ENCODE data around the gene MSX2.

MSX2 gene

GRCh38 chr5:174699131-174699530, 25.3 kb upstream of the MSX2 start:
- peaks cover 0 to 4% of the 10 kb centered on the region in 2 donors for H3K9me3 Mint-ChIP-seq
- no peak overlapping the region for H3K4me3 Mint-ChIP-seq
- ATAC-seq (replicated peaks) (no peak), DNase-seq (no peak)
- no peak overlapping the region for H3K27ac Mint-ChIP-seq
- no peaks in the 10 kb centered on the region for H3K4me1 Mint-ChIP-seq
- H3K36me3 Mint-ChIP-seq = no peaks in the 10 kb centered on the region
- peaks cover 5 to 14% of the 10 kb centered on the region in 2 donors for H3K27me3 Mint-ChIP-seq

GRCh38 chr5:174706997-174707572, 17.3 kb upstream of the MSX2 start:
- ATAC-seq (replicated peaks) (no peak), DNase-seq (no peak)
- Mint-ChIP-seq H3K9me3 (peaks cover 0 to 4% of the 10 kb centered on the region in 2 donors), H3K36me3 (no peaks in the 10 kb centered on the region), H3K4me1 (no peaks in the 10 kb centered on the region), H3K27me3 (peaks cover 3 to 25% of the 10 kb centered on the region in 2 donors), H3K4me3 (no peak overlapping the region), H3K27ac (no peak overlapping the region)

GRCh38 chr5:174707671-174708070, 16.7 kb upstream of the MSX2 start:
- H3K36me3 Mint-ChIP-seq = no peaks in the 10 kb centered on the region
- no peak for ATAC-seq (replicated peaks)

GRCh38 chr5:174708476-174709207, 15.7 kb upstream of the MSX2 start:
- Mint-ChIP-seq H3K4me3 (no peak overlapping the region), H3K27ac (no peak overlapping the region), H3K4me1 (no peaks in the 10 kb centered on the region), H3K36me3 (no peaks in the 10 kb centered on the region), H3K9me3 (peaks cover 0 to 4% of the 10 kb centered on the region in 2 donors), H3K27me3 (peaks cover 3 to 31% of the 10 kb centered on the region in 2 donors)
- ATAC-seq (replicated peaks) (no peak), DNase-seq (no peak)

More at GRCh38 chr5:174707671-174708070, 16.7 kb upstream of the MSX2 start:
- Mint-ChIP-seq H3K27me3 (peaks cover 3 to 26% of the 10 kb centered on the region in 2 donors), H3K4me3 (no peak overlapping the region), H3K27ac (no peak overlapping the region), H3K9me3 (peaks cover 0 to 4% of the 10 kb centered on the region in 2 donors), H3K4me1 (no peaks in the 10 kb centered on the region)
- DNase-seq = no peak

GRCh38 chr5:174714751-174715150, 9.6 kb upstream of the MSX2 start:
- peaks cover 20 to 49% of the 10 kb centered on the region in 2 donors for H3K27me3 Mint-ChIP-seq

GRCh38 chr5:174715804-174716203, 8.6 kb upstream of the MSX2 start:
- H3K4me1 Mint-ChIP-seq = no peaks in the 10 kb centered on the region
- ATAC-seq (replicated peaks) (no peak), DNase-seq (no peak)
- peaks cover 30 to 52% of the 10 kb centered on the region in 2 donors for H3K27me3 Mint-ChIP-seq
- H3K4me3 Mint-ChIP-seq = no peak overlapping the region
- H3K27ac Mint-ChIP-seq = no peak overlapping the region
- H3K9me3 Mint-ChIP-seq = no peaks in the 10 kb centered on the region
- no peaks in the 10 kb centered on the region for H3K36me3 Mint-ChIP-seq

More at GRCh38 chr5:174714751-174715150, 9.6 kb upstream of the MSX2 start:
- no peak overlapping the region for H3K4me3 Mint-ChIP-seq
- H3K9me3 Mint-ChIP-seq = peaks cover 0 to 2% of the 10 kb centered on the region in 2 donors
- no peak overlapping the region for H3K27ac Mint-ChIP-seq
- no peaks in the 10 kb centered on the region for H3K36me3 Mint-ChIP-seq
- DNase-seq (no peak), ATAC-seq (replicated peaks) (no peak)
- no peaks in the 10 kb centered on the region for H3K4me1 Mint-ChIP-seq

- ATAC-seq (replicated peaks) = no peak
- Mint-ChIP-seq H3K27me3 (peaks cover 34 to 60% of the 10 kb centered on the region in 2 donors), H3K27ac (no peak overlapping the region), H3K4me1 (no peaks in the 10 kb centered on the region), H3K9me3 (no peaks in the 10 kb centered on the region), H3K4me3 (no peak overlapping the region), H3K36me3 (no peaks in the 10 kb centered on the region)
- no peak for DNase-seq
These were observed 6.4 kb upstream of the MSX2 start for GRCh38 chr5:174717826-174718455.

GRCh38 chr5:174718880-174719610, 5.3 kb upstream of the MSX2 start:
- DNase-seq (no peak), ATAC-seq (replicated peaks) (no peak)
- no peak overlapping the region for H3K4me3 Mint-ChIP-seq
- no peaks in the 10 kb centered on the region for H3K9me3 Mint-ChIP-seq
- peaks cover 1 to 2% of the 10 kb centered on the region in 2 donors for H3K36me3 Mint-ChIP-seq
- peaks cover 3 to 5% of the 10 kb centered on the region in 2 donors for H3K4me1 Mint-ChIP-seq
- peaks cover 41 to 70% of the 10 kb centered on the region in 2 donors for H3K27me3 Mint-ChIP-seq
- no peak overlapping the region for H3K27ac Mint-ChIP-seq

GRCh38 chr5:174719793-174720611, 4.4 kb upstream of the MSX2 start:
- Mint-ChIP-seq H3K9me3 (no peaks in the 10 kb centered on the region), H3K36me3 (peaks cover 3% of the 10 kb centered on the region in 2 donors), H3K4me3 (no peak overlapping the region), H3K4me1 (peaks cover 4 to 9% of the 10 kb centered on the region in 2 donors), H3K27ac (no peak overlapping the region), H3K27me3 (peaks cover 43 to 73% of the 10 kb centered on the region in 2 donors)
- ATAC-seq (replicated peaks) (no peak), DNase-seq (no peak)

GRCh38 chr5:174720612-174721529, 3.5 kb upstream of the MSX2 start:
- Mint-ChIP-seq H3K4me3 (no peak overlapping the region), H3K4me1 (peaks cover 4 to 9% of the 10 kb centered on the region in 2 donors), H3K27me3 (peaks cover 46 to 80% of the 10 kb centered on the region in 2 donors), H3K27ac (no peak overlapping the region), H3K9me3 (no peaks in the 10 kb centered on the region), H3K36me3 (peaks cover 3% of the 10 kb centered on the region in 2 donors)
- no peak for ATAC-seq (replicated peaks)
- no peak for DNase-seq

- Mint-ChIP-seq H3K4me3 (no peak overlapping the region), H3K4me1 (peaks cover 4 to 9% of the 10 kb centered on the region in 2 donors), H3K9me3 (no peaks in the 10 kb centered on the region), H3K27me3 (peaks cover 50 to 83% of the 10 kb centered on the region in 2 donors), H3K36me3 (peaks cover 3% of the 10 kb centered on the region in 2 donors), H3K27ac (no peak overlapping the region)
- ATAC-seq (replicated peaks) = no peak
- no peak for DNase-seq
These were observed 2.6 kb upstream of the MSX2 start for GRCh38 chr5:174721530-174722432.

GRCh38 chr5:174722500-174722899, 1.9 kb upstream of the MSX2 start:
- H3K27me3 Mint-ChIP-seq = peaks cover 55 to 87% of the 10 kb centered on the region in 2 donors
- no peak for DNase-seq
- ATAC-seq (replicated peaks) = no peak
- no peak overlapping the region for H3K27ac Mint-ChIP-seq
- peaks cover 3% of the 10 kb centered on the region in 2 donors for H3K36me3 Mint-ChIP-seq
- H3K4me3 Mint-ChIP-seq = no peak overlapping the region
- no peaks in the 10 kb centered on the region for H3K9me3 Mint-ChIP-seq
- peaks cover 4 to 9% of the 10 kb centered on the region in 2 donors for H3K4me1 Mint-ChIP-seq
